GM18526 (cell line): ENCODE results near the gene ENAH.

Source experiments
- POLR2A ChIP-seq: IDR thresholded peaks from 3 replicates; pipeline ENCODE4 v1.6.1; 2011; ENCODE audit not compliant: insufficient read length; ENCODE audit errors: extremely low read depth

Gene ENAH

DNA sequence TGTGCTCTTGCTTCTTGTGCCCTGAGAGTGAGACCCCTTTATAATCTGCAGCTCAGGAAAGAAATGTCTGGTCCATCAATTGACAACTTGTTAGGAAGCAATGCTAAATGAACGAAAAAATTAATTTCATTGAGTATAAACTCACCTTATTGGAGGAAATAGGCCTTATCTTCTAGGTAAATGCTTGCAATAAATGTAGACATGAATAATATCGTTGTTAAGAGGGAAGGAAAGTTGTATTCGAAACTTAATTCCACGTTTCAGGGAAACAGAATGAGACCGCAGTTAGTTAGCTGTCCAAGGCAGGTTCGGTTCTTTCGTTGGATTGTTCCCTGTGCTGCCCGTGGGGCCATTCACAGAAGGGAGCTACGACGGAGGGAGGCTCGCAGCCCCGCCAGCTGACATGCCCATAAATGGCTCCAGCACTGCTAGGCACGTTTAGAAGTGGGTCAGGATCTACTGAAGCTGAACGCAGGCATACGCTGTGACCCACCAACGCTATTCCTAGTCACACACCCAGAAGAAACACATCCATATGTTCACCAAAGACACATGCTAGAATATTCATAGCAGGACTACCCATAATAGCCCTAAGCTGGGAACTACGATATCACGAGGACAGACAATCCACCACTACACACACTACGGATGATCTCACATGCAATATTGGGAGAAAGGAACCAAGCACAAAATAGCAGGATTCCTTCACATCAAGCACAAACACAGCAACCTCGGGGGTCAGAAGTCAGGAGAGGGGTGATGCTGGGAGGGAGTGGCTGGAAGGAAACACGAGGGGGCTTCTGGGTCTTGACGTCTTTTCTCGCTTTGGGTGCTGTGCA lies 168.9 kb downstream of the ENAH start:
- no peak for TF ChIP-seq POLR2A

DNA sequence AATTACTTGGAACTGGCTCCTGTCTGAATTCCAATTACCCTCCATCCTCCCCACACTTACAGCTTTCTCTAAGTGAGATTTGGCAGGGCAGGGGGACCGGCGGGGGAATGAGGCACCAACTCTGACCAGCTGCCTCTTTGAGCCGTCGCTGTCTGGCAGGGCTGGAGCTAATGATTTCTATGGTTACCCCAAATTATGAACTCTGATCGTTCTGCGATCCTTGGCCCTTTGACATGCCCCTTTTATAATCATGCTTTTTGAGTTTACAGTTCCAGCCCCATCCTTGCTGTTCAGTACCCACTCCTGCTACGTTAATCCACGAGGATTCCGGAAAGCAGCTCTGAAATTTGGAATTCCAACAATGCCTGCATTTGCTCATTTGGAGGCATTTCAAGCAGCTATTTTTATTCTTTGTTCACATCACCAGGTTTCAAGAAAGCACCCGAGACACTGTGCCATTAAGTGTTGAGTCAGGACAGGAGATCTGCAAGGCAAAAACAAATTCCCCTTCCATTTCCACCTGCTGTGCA lies 170.4 kb downstream of the ENAH start:
- TF ChIP-seq POLR2A: no peak

- no peak for TF ChIP-seq POLR2A
Measured at GRCh38 chr1:225481738-225482137, 171.2 kb downstream of the ENAH start.

DNA sequence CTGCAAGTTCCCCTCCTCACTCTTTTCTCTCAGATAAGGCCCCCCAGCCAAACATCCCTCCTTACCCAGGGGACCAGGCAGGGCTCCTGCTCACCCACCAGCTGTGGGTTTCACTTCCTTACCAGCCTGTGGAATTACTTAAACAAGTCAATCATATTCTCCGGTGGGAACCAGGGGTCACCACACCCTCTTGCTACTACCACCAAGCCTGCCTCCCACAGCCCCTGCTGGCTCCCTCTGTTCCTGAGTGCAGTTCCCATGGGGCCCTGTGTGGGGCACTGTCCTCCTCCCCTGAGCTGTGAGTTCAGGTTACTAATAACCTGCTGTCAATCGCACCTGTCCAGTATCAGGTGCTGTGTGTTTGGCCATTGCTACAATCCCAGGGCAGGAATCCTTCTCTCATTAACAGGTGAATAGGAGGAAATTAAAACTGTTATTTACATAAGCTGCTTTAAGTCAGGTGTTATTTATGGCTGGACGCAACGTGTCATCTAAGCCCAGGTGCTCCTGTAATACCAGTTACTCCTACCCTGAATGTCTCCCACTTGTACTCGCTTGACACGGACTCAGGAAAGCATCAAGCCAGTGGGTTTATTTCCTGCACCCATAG lies 172.0 kb downstream of the ENAH start:
- no peak for TF ChIP-seq POLR2A

DNA sequence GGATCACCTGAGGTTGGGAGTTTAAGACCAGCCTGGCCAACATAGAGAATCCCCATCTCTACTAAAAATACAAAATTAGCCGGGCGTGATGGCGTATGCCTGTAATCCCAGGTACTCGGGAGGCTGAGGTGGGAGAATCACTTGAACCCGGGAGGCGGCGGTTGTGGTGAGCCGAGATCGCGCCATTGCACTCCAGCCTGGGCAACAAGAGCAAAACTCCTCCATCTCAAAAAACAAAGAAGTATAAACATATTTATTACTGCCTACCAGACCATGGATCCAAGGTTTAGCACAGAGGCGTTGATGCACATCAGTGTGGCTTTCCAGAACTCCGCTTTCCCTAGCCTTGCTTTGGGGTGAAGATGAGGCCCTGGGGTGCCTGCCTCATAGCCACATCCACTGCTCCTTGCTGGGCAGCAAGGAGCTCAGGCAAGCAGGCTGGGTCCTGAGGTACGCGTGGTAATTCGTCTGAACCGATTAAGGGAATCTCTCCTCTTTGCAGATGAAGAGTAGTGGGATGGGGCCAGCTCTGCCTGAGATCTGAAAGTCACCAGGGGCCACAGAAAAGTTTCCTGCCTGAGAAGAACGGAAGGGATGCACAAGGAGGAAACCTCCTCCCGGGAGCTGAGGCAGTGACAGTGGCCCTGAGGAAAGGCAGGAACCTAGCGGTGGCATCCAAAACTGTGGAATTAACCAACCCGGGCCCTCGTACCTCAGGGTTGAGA lies 172.8 kb downstream of the ENAH start:
- no peak for TF ChIP-seq POLR2A

DNA sequence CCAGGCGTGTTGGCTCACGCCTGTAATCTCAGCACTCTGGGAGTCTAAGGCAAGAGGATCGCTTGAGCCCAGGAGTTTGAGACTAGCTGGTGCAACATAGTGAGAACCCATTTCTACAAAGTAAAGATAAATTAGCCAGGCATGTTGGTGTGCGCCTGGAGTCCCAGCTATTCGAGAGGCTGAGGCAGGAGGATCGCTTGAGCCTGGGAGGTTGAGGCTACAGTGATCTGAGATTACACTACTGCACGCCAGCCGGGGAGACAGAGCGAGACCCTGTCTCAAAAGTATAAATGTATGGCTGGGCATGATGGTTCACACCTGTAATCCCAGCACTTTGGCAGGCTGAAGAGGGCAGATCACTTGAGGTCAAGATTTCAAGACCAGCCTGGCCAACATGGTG lies 173.6 kb downstream of the ENAH start:
- no peak for TF ChIP-seq POLR2A

- TF ChIP-seq POLR2A: no peak
Measured at GRCh38 chr1:225477296-225477911, 175.5 kb downstream of the ENAH start.

DNA sequence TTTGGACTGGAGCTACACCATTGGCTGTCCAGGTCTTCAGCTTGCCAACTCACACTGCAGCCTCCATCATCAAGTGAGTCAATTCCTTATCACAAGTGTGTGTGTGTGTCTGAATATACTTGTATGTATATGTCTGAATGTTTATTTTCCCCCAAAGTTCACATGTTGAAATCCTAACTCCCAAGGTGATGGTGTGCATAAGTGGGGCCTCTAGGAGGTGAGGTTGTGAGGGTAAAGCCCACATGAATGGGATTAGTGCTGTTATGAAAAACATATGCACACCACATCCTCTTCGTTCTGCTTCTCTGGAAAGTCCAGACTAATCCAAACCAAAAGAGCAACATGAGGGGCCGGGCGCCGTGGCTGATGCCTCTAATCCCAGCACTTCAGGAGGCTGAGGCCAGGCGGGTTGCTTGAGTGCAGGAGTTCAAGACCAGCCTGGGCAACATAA lies 176.4 kb downstream of the ENAH start:
- no peak for TF ChIP-seq POLR2A

GRCh38 chr1:225476100-225476511 lies 176.8 kb downstream of the ENAH start:
- no peak for TF ChIP-seq POLR2A

- TF ChIP-seq POLR2A: no peak
Measured at GRCh38 chr1:225474986-225475820, 177.7 kb downstream of the ENAH start.

DNA sequence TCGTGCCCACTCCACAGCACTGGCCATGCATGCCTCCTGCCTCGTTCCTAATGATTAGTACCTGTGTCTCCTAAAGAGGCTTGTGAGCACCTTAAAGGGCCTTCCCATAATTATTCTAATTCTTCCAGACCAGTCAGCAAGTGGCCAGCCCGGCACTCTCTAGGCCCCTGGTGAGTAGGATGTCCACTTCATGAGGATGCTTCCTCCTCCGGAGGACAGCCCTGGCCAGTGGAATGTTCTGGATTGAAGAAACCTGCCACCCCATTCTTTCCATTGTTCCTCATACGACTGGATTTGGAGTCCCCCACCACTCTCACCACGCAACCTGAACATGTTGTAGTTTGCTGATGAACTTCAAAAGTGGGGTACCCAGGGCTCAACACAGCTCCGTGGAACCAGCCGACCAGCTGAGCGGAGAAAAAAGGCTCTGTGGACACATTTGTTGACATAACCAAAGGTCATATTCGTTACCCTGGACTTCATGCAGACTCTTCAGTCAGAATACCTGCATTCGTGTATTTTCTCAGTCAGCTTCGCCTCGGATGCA lies 178.4 kb downstream of the ENAH start:
- TF ChIP-seq POLR2A: no peak

DNA sequence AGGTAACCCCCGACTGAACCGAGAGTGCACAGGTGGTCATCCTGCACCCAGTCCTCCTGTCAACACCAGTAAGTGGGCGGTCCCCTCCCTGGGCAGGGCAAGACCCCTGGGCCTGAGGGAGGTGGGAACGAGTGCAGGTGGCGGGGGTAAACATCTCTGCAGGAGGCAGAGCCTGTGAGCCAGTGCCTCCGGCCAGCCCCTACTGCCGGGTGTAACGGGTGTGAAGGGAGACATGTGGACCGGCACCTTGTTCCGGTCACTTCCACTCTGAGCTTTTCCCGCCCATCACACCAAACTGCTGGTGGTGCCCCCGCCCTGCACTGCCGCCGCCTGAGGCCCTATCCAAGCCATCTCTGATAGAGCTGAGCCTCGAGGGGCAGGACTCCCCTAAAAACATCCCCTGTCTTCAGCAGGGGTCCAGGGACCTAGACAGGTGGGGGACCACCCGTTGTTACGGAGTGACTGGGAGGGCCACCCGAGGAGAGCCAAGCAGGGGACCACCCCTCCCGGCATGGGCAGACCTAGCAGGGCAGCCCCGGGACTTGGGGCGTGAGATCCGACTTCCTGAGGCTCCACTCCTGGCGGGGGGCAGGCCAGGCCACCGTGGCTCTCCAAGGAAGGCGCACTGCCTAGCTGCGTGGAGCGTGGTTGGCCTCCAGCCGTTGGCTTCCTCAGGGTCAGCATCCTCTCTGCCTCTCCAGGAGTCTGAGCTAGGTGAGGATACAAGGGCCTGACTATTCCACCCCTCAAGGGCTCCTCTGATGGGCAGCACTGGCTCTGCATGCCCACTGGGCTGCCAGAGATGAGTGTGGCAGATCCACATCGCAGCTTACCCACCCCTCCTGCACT lies 181.2 kb downstream of the ENAH start:
- TF ChIP-seq POLR2A: no peak

GRCh38 chr1:225471109-225471452 lies 181.8 kb downstream of the ENAH start:
- no peak for TF ChIP-seq POLR2A
